Natural killer cell (primary cell): ENCODE data around the gene IFT22. TPM values are rescaled to one million over a fixed set of nuclear protein-coding genes. Genes with fewer than 3 reads are reported as not detected.

Experiments
- ATAC-seq, 3 donors: fragments of 150-1000 bp in 2 of 3; fragments of 200-7000 bp in 1 of 3; cut with Tn5 transposase; 1 replicate in 1 of 3; 2 replicates in 2 of 3; pipeline ENCODE4 v1.10.0; 2021; ENCODE audit warnings: mild to moderate bottlenecking in 2 of 3, moderate library complexity in 2 of 3
- DNase-seq, 2 donors: peaks; one replicate each; pipeline versions ENCODE4 v3.0.0 to v3.0.0-alpha.2; 2013 to 2021; ENCODE audit warnings: mixed read lengths in 1 of 2
- H3K27ac ChIP-seq: one replicate; pipeline ENCODE4 v1.5.1; 2013; ENCODE audit warnings: mild to moderate bottlenecking, low read length
- H3K27me3 ChIP-seq: one replicate; pipeline ENCODE4 v1.6.1; 2013; ENCODE audit warnings: low read length; ENCODE audit not compliant: control insufficient read depth, insufficient read depth
- H3K36me3 ChIP-seq: one replicate; pipeline ENCODE4 v1.6.1; 2013; ENCODE audit warnings: low read length; ENCODE audit not compliant: control insufficient read depth, insufficient read depth
- H3K4me1 ChIP-seq: one replicate; pipeline ENCODE4 v1.6.1; 2013; ENCODE audit warnings: low read length; ENCODE audit not compliant: control insufficient read depth, insufficient read depth
- H3K4me3 ChIP-seq: one replicate; pipeline ENCODE4 v1.5.1; 2013; ENCODE audit warnings: low read length
- H3K9me3 ChIP-seq: one replicate; pipeline ENCODE4 v1.6.1; 2013; ENCODE audit warnings: low read length; ENCODE audit not compliant: control insufficient read depth, insufficient read depth
- H3K27ac Mint-ChIP-seq, 2 donors: one replicate each; pipeline ENCODE4 v1.8.0; 2022; ENCODE audit warnings: mild to moderate bottlenecking in 2 of 2, mixed read lengths in 2 of 2, moderate library complexity in 1 of 2
- H3K27me3 Mint-ChIP-seq, 2 donors: one replicate each; pipeline ENCODE4 v1.8.0; 2022; ENCODE audit warnings: low read depth in 2 of 2, mixed read lengths in 2 of 2
- H3K36me3 Mint-ChIP-seq: one replicate; pipeline ENCODE4 v1.8.0; 2022; ENCODE audit warnings: mixed read lengths
- H3K4me1 Mint-ChIP-seq, 2 donors: one replicate each; pipeline ENCODE4 v1.8.0; 2022; ENCODE audit warnings: mixed read lengths in 2 of 2
- H3K4me3 Mint-ChIP-seq: one replicate; pipeline ENCODE4 v1.8.0; 2022; ENCODE audit warnings: mild to moderate bottlenecking, moderate library complexity, mixed read lengths
- H3K9me3 Mint-ChIP-seq, 2 donors: one replicate each; pipeline ENCODE4 v1.8.0; 2022; ENCODE audit warnings: mixed read lengths in 2 of 2
- CTCF ChIP-seq: fragments of 200-600 bp; IDR thresholded peaks from one replicate; pipeline ENCODE4 v1.8.0; 2022; ENCODE audit warnings: antibody characterized with exemption
- WGBS: methylation state at CpG from one replicate; pipeline ENCODE4 v1.1.7; 2013; ENCODE audit warnings: missing lambda C conversion rate; ENCODE audit not compliant: insufficient coverage; 5-methylcytosine and 5-hydroxymethylcytosine counted together
- intact Hi-C: fragments of 100-400 bp; cut with micrococcal nuclease; formaldehyde crosslinking; loops from one replicate; pipeline ENCODE4 v1.14.2; 2022
- total RNA-seq, 4 donors: library from RNA; stranded (reverse); fragments of 120-200 nt in 1 of 4; gene quantifications; one replicate each; pipeline versions ENCODE4 v1.2.3 to v1.2.4, GENCODE V29; 2013 to 2022

IFT22 gene
- total RNA-seq, 3 donors from 2014 or later (not counting 1 experiment from before 2014, with no cell fraction given), result 2.9 to 3.8 (median 3.7) TPM

GRCh38 chr7:101308245-101309085 lies 13.1 kb downstream of the IFT22 start:
- H3K9me3 Mint-ChIP-seq, result no peaks in the 10 kb centered on the region
- intact Hi-C loops, result no loop called here
- no peak overlapping the region for H3K27ac Mint-ChIP-seq
- Histone ChIP-seq H3K27ac (no peak overlapping the region), H3K36me3 (no peaks in the 10 kb centered on the region), H3K27me3 (peaks cover 15% of the 10 kb centered on the region), H3K4me3 (peak overlapping the region; percentile 14), H3K9me3 (no peaks in the 10 kb centered on the region), H3K4me1 (peaks cover 12% of the 10 kb centered on the region)
- peaks cover 36% of the 10 kb centered on the region in 2 donors for H3K27me3 Mint-ChIP-seq
- DNase-seq, result peak in 1 of 2 donors; percentile 21
- TF ChIP-seq CTCF, result no peak
- H3K4me1 Mint-ChIP-seq, result peaks cover 6 to 10% of the 10 kb centered on the region in 2 donors
- H3K4me3 Mint-ChIP-seq, result peak overlapping the region; percentile 71
- H3K36me3 Mint-ChIP-seq, result peaks cover 7% of the 10 kb centered on the region
- ATAC-seq, result peak in 1 of 3 donors; percentile 7
- 15% methylated on average over 62 of the region's 62 CpGs for WGBS

DNA sequence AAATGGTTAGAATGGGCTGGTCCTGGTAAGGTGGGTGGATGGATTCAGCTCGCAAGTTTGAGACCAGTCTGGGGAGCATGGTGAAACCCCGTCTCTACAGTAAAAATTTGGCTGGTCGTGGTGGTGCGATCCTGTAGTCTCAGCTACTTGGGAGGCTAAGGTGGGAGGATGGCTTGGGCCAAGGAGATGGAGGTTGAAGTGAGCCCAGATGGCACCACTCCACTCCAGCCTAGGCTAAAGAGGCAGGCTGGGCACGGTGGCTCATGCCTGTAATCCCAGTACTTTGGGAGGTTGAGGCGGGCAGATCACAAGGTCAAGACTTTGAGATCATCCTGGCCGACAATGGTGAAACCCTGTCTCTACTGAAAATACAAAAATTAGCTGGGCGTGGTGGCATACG lies 15.3 kb downstream of the IFT22 start:
- no peak for TF ChIP-seq CTCF
- Mint-ChIP-seq H3K9me3 (no peaks in the 10 kb centered on the region), H3K4me3 (no peak overlapping the region), H3K27ac (no peak overlapping the region), H3K36me3 (peaks cover 7% of the 10 kb centered on the region), H3K27me3 (peaks cover 39 to 43% of the 10 kb centered on the region in 2 donors), H3K4me1 (peaks cover 8 to 14% of the 10 kb centered on the region in 2 donors)
- Histone ChIP-seq H3K27ac (no peak overlapping the region), H3K4me3 (no peak overlapping the region), H3K4me1 (peaks cover 26% of the 10 kb centered on the region), H3K9me3 (peaks cover 8% of the 10 kb centered on the region), H3K36me3 (no peaks in the 10 kb centered on the region), H3K27me3 (peaks cover 28% of the 10 kb centered on the region)
- intact Hi-C loops, result no loop called here
- ATAC-seq, result no peak
- 85% methylated on average over 9 of the region's 9 CpGs for WGBS
- no peak for DNase-seq

DNA sequence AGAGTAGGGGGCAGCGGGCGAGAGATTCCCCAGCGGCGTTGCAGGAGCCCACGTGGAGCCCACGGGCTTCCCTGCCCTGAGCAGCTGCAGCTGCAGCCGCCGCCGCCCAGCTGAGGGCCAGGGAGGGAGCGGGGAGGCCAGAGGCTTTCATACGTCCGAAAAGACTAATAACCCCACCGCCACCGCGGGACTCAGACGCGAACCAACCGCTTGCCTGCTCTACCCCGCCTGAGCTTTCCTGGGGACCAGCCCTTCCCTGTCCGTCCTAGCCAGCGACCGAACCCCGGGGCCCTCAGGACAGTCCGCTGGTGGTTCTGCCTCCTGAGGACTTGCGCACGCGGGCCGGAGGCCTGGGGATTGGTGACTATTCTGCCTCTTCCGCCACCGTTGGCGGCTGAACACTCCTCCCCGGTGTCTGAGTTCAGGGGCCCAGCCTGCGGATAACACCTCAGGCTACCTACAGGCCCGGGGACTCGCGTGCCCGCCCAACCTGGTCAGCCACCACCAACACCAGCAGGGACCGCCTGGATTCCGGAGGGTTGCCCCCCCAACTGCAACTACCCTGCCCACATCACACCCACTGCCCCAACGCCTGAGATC lies 18.4 kb downstream of the IFT22 start:
- Mint-ChIP-seq H3K36me3 (peaks cover 15% of the 10 kb centered on the region), H3K27me3 (peaks cover 36 to 44% of the 10 kb centered on the region in 2 donors), H3K4me1 (peaks cover 8 to 13% of the 10 kb centered on the region in 2 donors), H3K27ac (peak overlapping the region in 1 of 2 donors; percentile 58), H3K9me3 (peaks cover 5 to 7% of the 10 kb centered on the region in 2 donors), H3K4me3 (peak overlapping the region; percentile 76)
- ATAC-seq (peak; percentile 75 to 89 (median 86)), DNase-seq (peak in 1 of 2 donors; percentile 31)
- H3K27me3 ChIP-seq, result peaks cover 47% of the 10 kb centered on the region
- no peaks in the 10 kb centered on the region for H3K36me3 ChIP-seq
- intact Hi-C loops, result no loop called here
- peaks cover 22% of the 10 kb centered on the region for H3K4me1 ChIP-seq
- WGBS, result 16% methylated on average over 40 of the region's 40 CpGs
- peaks cover 17% of the 10 kb centered on the region for H3K9me3 ChIP-seq
- peak overlapping the region; percentile 15 for H3K27ac ChIP-seq
- no peak for TF ChIP-seq CTCF
- peak overlapping the region; percentile 30 for H3K4me3 ChIP-seq
